Activated CD8-positive, alpha-beta T cell treated with anti-CD3 and anti-CD28 coated beads for 36 hours (primary cell): Measurements from ENCODE around the gene KSR2. TPM values are rescaled to one million over a fixed set of nuclear protein-coding genes. Genes with fewer than 3 reads are reported as not detected.

Experiments used
- ATAC-seq: fragments of 200-7000 bp; cut with Tn5 transposase; one replicate; pipeline ENCODE4 v1.10.0; 2021; ENCODE audit warnings: mild to moderate bottlenecking, moderate library complexity
- CTCF ChIA-PET: fragments of 350-600 bp; sonication (Branson Sonifier 250); formaldehyde crosslinking; loops from one replicate; lab custom pipeline; 2021; ENCODE audit warnings: antibody characterized with exemption; lab: Charles Lee
- POLR2A ChIA-PET: fragments of 350-600 bp; sonication (Branson Sonifier 250); formaldehyde crosslinking; loops from one replicate; lab custom pipeline; 2021; ENCODE audit warnings: antibody characterized with exemption; lab: Charles Lee
- DNase-seq: peaks from one replicate; pipeline ENCODE4 v3.0.0-alpha.2; 2020
- H3K27ac Mint-ChIP-seq: one replicate; pipeline ENCODE4 v1.8.0; 2021; ENCODE audit warnings: mild to moderate bottlenecking, mixed read lengths
- H3K27me3 Mint-ChIP-seq: one replicate; pipeline ENCODE4 v1.8.0; 2021; ENCODE audit warnings: mixed read lengths
- H3K36me3 Mint-ChIP-seq: one replicate; pipeline ENCODE4 v1.8.0; 2021; ENCODE audit warnings: low read depth, mixed read lengths
- H3K4me1 Mint-ChIP-seq: one replicate; pipeline ENCODE4 v1.8.0; 2021; ENCODE audit warnings: low read depth, mixed read lengths
- H3K4me3 Mint-ChIP-seq: one replicate; pipeline ENCODE4 v1.8.0; 2021; ENCODE audit warnings: mild to moderate bottlenecking, moderate library complexity, mixed read lengths
- H3K9me3 Mint-ChIP-seq: one replicate; pipeline ENCODE4 v1.8.0; 2021; ENCODE audit warnings: mixed read lengths
- CTCF ChIP-seq: fragments of 200-600 bp; IDR thresholded peaks from one replicate; pipeline ENCODE4 v1.8.0; 2022; ENCODE audit warnings: antibody characterized with exemption, mild to moderate bottlenecking
- intact Hi-C: fragments of 100-400 bp; cut with micrococcal nuclease; formaldehyde crosslinking; loops from one replicate; pipeline ENCODE4 v1.10.0; 2022
- total RNA-seq, 2 experiments: library from RNA; stranded (reverse); gene quantifications; one replicate each; pipeline ENCODE4 v1.2.3, GENCODE V29; 2021

Gene KSR2
- total RNA-seq, 2 experiments from 2014 or later = 0.02 TPM; not detected in 1

- ChIA-PET CTCF (no interaction called here), POLR2A (no interaction called here)
- Mint-ChIP-seq H3K9me3 (peaks cover 3% of the 10 kb centered on the region), H3K27me3 (peaks cover 1% of the 10 kb centered on the region), H3K27ac (no peak overlapping the region), H3K4me3 (no peak overlapping the region), H3K4me1 (no peaks in the 10 kb centered on the region), H3K36me3 (no peaks in the 10 kb centered on the region)
- DNase-seq = no peak
- TF ChIP-seq CTCF = no peak
- no peak for ATAC-seq
- intact Hi-C loops = no loop called here
These were observed 452.8 kb downstream of the KSR2 start for GRCh38 chr12:117516034-117516433.

DNA sequence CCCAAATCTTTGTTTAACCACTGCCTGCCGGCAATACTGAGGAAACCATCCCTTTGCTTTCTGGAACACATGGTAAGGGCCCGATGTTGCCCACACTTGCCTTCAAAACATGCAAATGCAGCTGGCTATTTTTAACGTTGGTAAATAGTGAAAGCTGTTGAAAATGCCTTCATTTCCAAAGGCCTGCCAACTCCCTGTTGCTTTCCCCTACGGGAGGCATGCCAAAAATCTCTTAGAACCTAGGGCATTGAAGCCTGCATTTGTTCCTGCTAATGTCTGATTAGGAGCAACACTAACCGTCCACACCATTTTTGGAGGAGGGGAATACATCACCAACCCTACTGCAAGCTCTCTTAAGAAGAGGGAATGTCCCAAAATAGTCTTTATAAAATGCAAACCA lies 454.8 kb downstream of the KSR2 start:
- no peaks in the 10 kb centered on the region for H3K4me1 Mint-ChIP-seq
- ChIA-PET POLR2A (interaction anchor here (0.6 kb wide), 1 partner anchor 9 kb away, joined by 3 read pairs; no protein-coding TSS in a partner anchor), CTCF (interaction anchor here (1.8 kb wide), 1 partner anchor 12 kb away, joined by 3 read pairs; no protein-coding TSS in a partner anchor)
- no peak for ATAC-seq
- H3K36me3 Mint-ChIP-seq = no peaks in the 10 kb centered on the region
- intact Hi-C loops = no loop called here
- no peak for DNase-seq
- H3K9me3 Mint-ChIP-seq = peaks cover 3% of the 10 kb centered on the region
- H3K27ac Mint-ChIP-seq = no peak overlapping the region
- peaks cover 1% of the 10 kb centered on the region for H3K27me3 Mint-ChIP-seq
- TF ChIP-seq CTCF = no peak
- H3K4me3 Mint-ChIP-seq = no peak overlapping the region

- ChIA-PET CTCF (no interaction called here), POLR2A (no interaction called here)
- no peaks in the 10 kb centered on the region for H3K4me1 Mint-ChIP-seq
- TF ChIP-seq CTCF = no peak
- H3K27ac Mint-ChIP-seq = no peak overlapping the region
- DNase-seq (no peak), ATAC-seq (no peak)
- intact Hi-C loops = no loop called here
- no peak overlapping the region for H3K4me3 Mint-ChIP-seq
- H3K36me3 Mint-ChIP-seq = no peaks in the 10 kb centered on the region
- peaks cover 1% of the 10 kb centered on the region for H3K27me3 Mint-ChIP-seq
- peaks cover 3% of the 10 kb centered on the region for H3K9me3 Mint-ChIP-seq
These were observed 455.4 kb downstream of the KSR2 start for GRCh38 chr12:117513353-117513752.

DNA sequence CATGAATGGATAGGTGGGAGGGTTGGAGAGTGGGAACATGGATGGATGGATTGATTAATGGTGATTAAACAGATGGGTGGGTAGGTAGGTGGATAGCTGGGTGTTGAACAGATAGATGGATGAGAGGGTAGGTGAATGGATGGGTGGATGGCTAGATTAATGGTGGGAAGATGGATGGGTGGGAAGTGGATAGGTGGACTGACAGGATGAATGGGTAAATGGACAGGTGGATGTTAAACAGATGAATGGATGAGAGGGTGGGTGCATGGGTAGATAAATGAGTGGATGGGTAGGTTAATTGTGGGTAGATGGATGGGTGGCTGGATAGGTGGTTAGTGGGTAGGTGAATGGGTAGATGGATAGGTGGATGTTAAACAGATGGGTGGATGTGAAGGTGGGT lies 460.3 kb downstream of the KSR2 start:
- intact Hi-C loops = no loop called here
- POLR2A ChIA-PET = no interaction called here
- no peaks in the 10 kb centered on the region for H3K4me1 Mint-ChIP-seq
- no peak for ATAC-seq
- no peaks in the 10 kb centered on the region for H3K9me3 Mint-ChIP-seq
- H3K27me3 Mint-ChIP-seq = peaks cover 3% of the 10 kb centered on the region
- CTCF ChIA-PET = no interaction called here
- H3K4me3 Mint-ChIP-seq = no peak overlapping the region
- TF ChIP-seq CTCF = no peak
- no peak overlapping the region for H3K27ac Mint-ChIP-seq
- no peak for DNase-seq
- no peaks in the 10 kb centered on the region for H3K36me3 Mint-ChIP-seq

DNA sequence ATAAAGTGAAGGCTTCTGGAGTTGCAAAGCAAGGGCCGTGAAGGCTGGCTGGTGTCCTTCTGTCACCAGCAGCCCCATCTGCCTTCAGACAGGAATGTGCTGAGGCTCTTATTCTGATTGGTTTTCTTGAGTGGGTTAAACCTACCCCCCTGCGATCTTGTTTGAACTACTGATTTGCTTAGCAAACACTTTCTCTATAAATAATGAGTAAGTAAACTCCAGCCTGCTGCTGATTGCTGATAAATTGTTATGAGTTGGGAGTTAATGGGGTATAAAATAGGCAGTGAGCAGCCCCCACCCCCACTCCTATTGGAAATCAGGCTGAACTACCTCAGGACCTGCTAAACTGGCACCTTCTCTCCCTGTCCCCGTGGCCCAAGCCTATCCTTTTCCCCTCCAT lies 461.2 kb downstream of the KSR2 start:
- DNase-seq = no peak
- Mint-ChIP-seq H3K4me1 (no peaks in the 10 kb centered on the region), H3K4me3 (no peak overlapping the region), H3K27me3 (peaks cover 3% of the 10 kb centered on the region), H3K9me3 (no peaks in the 10 kb centered on the region), H3K27ac (no peak overlapping the region), H3K36me3 (no peaks in the 10 kb centered on the region)
- TF ChIP-seq CTCF = no peak
- intact Hi-C loops = no loop called here
- no peak for ATAC-seq
- ChIA-PET CTCF (no interaction called here), POLR2A (no interaction called here)
